GM23338 (cell line): ENCODE data around the gene CCL14. TPM values are rescaled to one million over a fixed set of nuclear protein-coding genes. Genes with fewer than 3 reads are reported as not detected.

Source experiments
- CREB1 ChIP-seq: fragments of 250-450 bp; sonication (Bioruptor Pico); IDR thresholded peaks from 2 replicates; pipeline ENCODE4 v1.5.0; 2020; ENCODE audit warnings: low read depth, mild to moderate bottlenecking, moderate library complexity
- EZH2 ChIP-seq: fragments of 200-600 bp; sonication (generic); IDR thresholded peaks from one replicate; pipeline ENCODE4 v1.8.0; 2017; ENCODE audit warnings: antibody characterized with exemption, mild to moderate bottlenecking, low read depth; ENCODE audit not compliant: unreplicated experiment
- REST ChIP-seq: IDR thresholded peaks from one replicate; pipeline ENCODE4 v1.6.1; 2018; ENCODE audit warnings: antibody characterized with exemption; ENCODE audit not compliant: unreplicated experiment
- ZNF331 ChIP-seq: fragments of 250-450 bp; sonication (Bioruptor Pico); IDR thresholded peaks from 2 replicates; pipeline ENCODE4 v1.5.0; 2020; ENCODE audit warnings: low read depth, mild to moderate bottlenecking, moderate library complexity
- ZNF462 ChIP-seq: fragments of 250-450 bp; sonication (Bioruptor Pico); IDR thresholded peaks from 2 replicates; pipeline ENCODE4 v1.5.0; 2020; ENCODE audit warnings: mild to moderate bottlenecking, moderate library complexity
- polyA plus RNA-seq: library from polyadenylated mRNA; unstranded; fragments of >200 nt; fragmentation: Nextera tagmentation; extraction: Ambion mirVana; gene quantifications from 2 replicates; pipeline ENCODE4 v1.2.1, GENCODE V29; 2016
- total RNA-seq: library from RNA; depleted of rRNA; stranded (reverse); fragments of >200 nt; shearing (Covaris generic); gene quantifications from 2 replicates; pipeline ENCODE4 v1.2.3, GENCODE V29; 2014

Gene CCL14
- total and polyA plus RNA-seq, 2 experiments from 2014 or later = not detected

GRCh38 chr17:36011201-36011600 is 24.7 kb upstream of the CCL14 start (continued):
- TF ChIP-seq ZNF462 (no peak), CREB1 (no peak), ZNF331 (CRISPR knock-in tag) (no peak), REST (no peak), EZH2 (no peak)
